GM10248 (cell line): Measurements from ENCODE around the gene MOCS2.

ENCODE experiments used
- CTCF ChIA-PET: fragments of 300-600 bp; sonication (Branson Sonifier 250); formaldehyde crosslinking; extraction: SDS; loops from one replicate; lab custom pipeline; 2021; ENCODE audit warnings: antibody characterized with exemption; lab: Yijun Ruan, JAX
- POLR2A ChIA-PET: fragments of 350-650 bp; sonication (Branson Sonifier 250); formaldehyde crosslinking; extraction: SDS; loops from one replicate; lab custom pipeline; 2020; ENCODE audit warnings: antibody characterized with exemption; lab: Yijun Ruan, JAX
- DNase-seq: peaks from one replicate; pipeline ENCODE4 v3.0.0; 2012; ENCODE audit errors: extremely low spot score
- TF ChIP-seq, protein P1 (sequence below): IDR thresholded peaks from 2 replicates; pipeline ENCODE4 v1.5.1; 2012; ENCODE audit warnings: mild to moderate bottlenecking, low read depth; ENCODE audit errors: extremely low read depth, missing control alignments, control extremely low read depth

Gene MOCS2

GRCh38 chr5:53053364-53053763 is 56.2 kb downstream of the MOCS2 start:
- ChIA-PET POLR2A (no interaction called here), CTCF (interaction anchor here (1.4 kb wide), 1 partner anchor 10 kb away, joined by 5 read pairs; no protein-coding TSS in a partner anchor)
- TF ChIP-seq, protein P1, sequence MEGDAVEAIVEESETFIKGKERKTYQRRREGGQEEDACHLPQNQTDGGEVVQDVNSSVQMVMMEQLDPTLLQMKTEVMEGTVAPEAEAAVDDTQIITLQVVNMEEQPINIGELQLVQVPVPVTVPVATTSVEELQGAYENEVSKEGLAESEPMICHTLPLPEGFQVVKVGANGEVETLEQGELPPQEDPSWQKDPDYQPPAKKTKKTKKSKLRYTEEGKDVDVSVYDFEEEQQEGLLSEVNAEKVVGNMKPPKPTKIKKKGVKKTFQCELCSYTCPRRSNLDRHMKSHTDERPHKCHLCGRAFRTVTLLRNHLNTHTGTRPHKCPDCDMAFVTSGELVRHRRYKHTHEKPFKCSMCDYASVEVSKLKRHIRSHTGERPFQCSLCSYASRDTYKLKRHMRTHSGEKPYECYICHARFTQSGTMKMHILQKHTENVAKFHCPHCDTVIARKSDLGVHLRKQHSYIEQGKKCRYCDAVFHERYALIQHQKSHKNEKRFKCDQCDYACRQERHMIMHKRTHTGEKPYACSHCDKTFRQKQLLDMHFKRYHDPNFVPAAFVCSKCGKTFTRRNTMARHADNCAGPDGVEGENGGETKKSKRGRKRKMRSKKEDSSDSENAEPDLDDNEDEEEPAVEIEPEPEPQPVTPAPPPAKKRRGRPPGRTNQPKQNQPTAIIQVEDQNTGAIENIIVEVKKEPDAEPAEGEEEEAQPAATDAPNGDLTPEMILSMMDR, result no peak
- no peak for DNase-seq

- POLR2A ChIA-PET, result no interaction called here
- no peak for DNase-seq
- CTCF ChIA-PET, result interaction anchor here (1.0 to 1.4 kb wide), 3 partner anchors 9 to 76 kb away, joined by 3 to 5 read pairs (median 3); no protein-coding TSS in a partner anchor
- TF ChIP-seq, protein P1, result no peak
Measured at GRCh38 chr5:53052499-53052898, 57.1 kb downstream of the MOCS2 start.

GRCh38 chr5:53048248-53048647 is 61.3 kb downstream of the MOCS2 start:
- no peak for DNase-seq
- CTCF ChIA-PET, result interaction anchor here (1.2 to 1.3 kb wide), 3 partner anchors 9 to 100 kb away, joined by 3 to 4 read pairs (median 3); no protein-coding TSS in a partner anchor
- POLR2A ChIA-PET, result no interaction called here
- TF ChIP-seq, protein P1, result no peak
